Fibroblast of upper back skin (primary cell): ENCODE results near the gene ADGB.
A peak's percentile ranks its signal among the peaks of the same experiment; 100 is the strongest.

ENCODE experiments used
- DNase-seq: peaks from one replicate; pipeline ENCODE4 v3.0.0-alpha.2; 2013

Gene ADGB

GRCh38 chr6:146635165-146635564 is 36.4 kb downstream of the ADGB start:
- DNase-seq: no peak

- DNase-seq: no peak
These were observed 37.7 kb downstream of the ADGB start for GRCh38 chr6:146636481-146636880.

GRCh38 chr6:146642921-146643320 is 44.1 kb downstream of the ADGB start:
- no peak for DNase-seq

GRCh38 chr6:146650799-146651481 is 52.2 kb downstream of the ADGB start:
- no peak for DNase-seq

- no peak for DNase-seq
These were observed 52.7 kb downstream of the ADGB start for GRCh38 chr6:146651482-146651863.

- DNase-seq: no peak
These were observed 58.7 kb downstream of the ADGB start for GRCh38 chr6:146657432-146657831.

- peak; percentile 14 for DNase-seq
These were observed 66.1 kb downstream of the ADGB start for GRCh38 chr6:146664871-146665360.

- DNase-seq: no peak
These were observed 68.1 kb downstream of the ADGB start for GRCh38 chr6:146666909-146667308.

- peak; percentile 28 for DNase-seq
These were observed 71.4 kb downstream of the ADGB start for GRCh38 chr6:146670161-146670560.

GRCh38 chr6:146673069-146673468 is 74.3 kb downstream of the ADGB start:
- DNase-seq: no peak

- DNase-seq: no peak
These were observed 80.6 kb downstream of the ADGB start for GRCh38 chr6:146679386-146679785.

GRCh38 chr6:146682919-146683318 is 84.1 kb downstream of the ADGB start:
- DNase-seq: no peak

- no peak for DNase-seq
These were observed 91.0 kb downstream of the ADGB start for GRCh38 chr6:146689806-146690205.

GRCh38 chr6:146693342-146693741 is 94.6 kb downstream of the ADGB start:
- no peak for DNase-seq

- DNase-seq: peak; percentile 7
These were observed 99.1 kb downstream of the ADGB start for GRCh38 chr6:146697921-146698320.

- peak; percentile 86 for DNase-seq
These were observed 101.4 kb downstream of the ADGB start for GRCh38 chr6:146700078-146700686.

- DNase-seq: no peak
These were observed 102.9 kb downstream of the ADGB start for GRCh38 chr6:146701632-146702031.

GRCh38 chr6:146709036-146709622 is 110.4 kb downstream of the ADGB start:
- DNase-seq: no peak

GRCh38 chr6:146719387-146719786 is 120.6 kb downstream of the ADGB start:
- DNase-seq: no peak

GRCh38 chr6:146739696-146740095 is 140.9 kb downstream of the ADGB start:
- DNase-seq: no peak

- DNase-seq: peak; percentile 12
These were observed 142.8 kb downstream of the ADGB start for GRCh38 chr6:146741609-146742008.

- DNase-seq: no peak
These were observed 154.5 kb downstream of the ADGB start for GRCh38 chr6:146753306-146753705.

GRCh38 chr6:146767632-146768031 is 168.9 kb downstream of the ADGB start:
- DNase-seq: no peak

- DNase-seq: no peak
These were observed 169.9 kb downstream of the ADGB start for GRCh38 chr6:146768722-146769121.
